Measurements from ENCODE around the gene NUTM2E.
A peak's percentile ranks its signal among the peaks of the same experiment; 100 is the strongest.
"Not testable (repeated sequence)": the region's sequence is repeated elsewhere in the genome, so short reads cannot be mapped to it uniquely, and the experiment has no call there.

The NUTM2E gene

GRCh38 chr10:79826496-79827215, at the start of gene NUTM2E:
NUTM2E (plus strand) TSS chr10:79826739; CDS start chr10:79841741, 15,002 bp downstream.
- DNase-seq (ENCODE audit: low spot score): peak; percentile 89

- DNase-seq (ENCODE audit: low spot score): not testable (repeated sequence)
Measured at GRCh38 chr10:79777997-79778396, 48.5 kb upstream of the NUTM2E start.

GRCh38 chr10:79779310-79779938, 47.1 kb upstream of the NUTM2E start:
- DNase-seq (ENCODE audit: low spot score): peak; percentile 76

GRCh38 chr10:79779992-79780391, 46.5 kb upstream of the NUTM2E start:
- DNase-seq (ENCODE audit: low spot score): not testable (repeated sequence)

DNA sequence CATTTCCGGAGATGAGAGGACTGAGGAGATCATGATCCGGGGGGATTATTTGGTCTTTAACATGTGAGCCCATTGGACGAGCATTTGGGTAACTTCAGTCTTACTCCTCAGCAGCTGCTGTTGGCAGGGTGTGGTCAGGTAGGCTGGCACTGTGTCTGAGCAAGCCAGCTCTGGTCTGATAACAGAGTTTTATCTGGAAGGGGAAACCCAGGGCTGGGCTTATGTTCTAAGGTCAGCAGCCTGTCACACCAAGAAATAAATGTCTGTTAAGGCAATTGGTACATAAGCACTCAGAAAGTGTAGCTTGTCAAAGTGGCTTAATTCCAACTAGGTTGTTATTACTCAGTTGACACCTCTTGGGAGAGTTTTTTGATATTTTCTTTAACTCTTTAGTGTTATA, 45.0 kb upstream of the NUTM2E start:
- not testable (repeated sequence) for DNase-seq (ENCODE audit: low spot score)

- not testable (repeated sequence) for DNase-seq (ENCODE audit: low spot score)
Measured at GRCh38 chr10:79787455-79787952, 39.0 kb upstream of the NUTM2E start.

DNA sequence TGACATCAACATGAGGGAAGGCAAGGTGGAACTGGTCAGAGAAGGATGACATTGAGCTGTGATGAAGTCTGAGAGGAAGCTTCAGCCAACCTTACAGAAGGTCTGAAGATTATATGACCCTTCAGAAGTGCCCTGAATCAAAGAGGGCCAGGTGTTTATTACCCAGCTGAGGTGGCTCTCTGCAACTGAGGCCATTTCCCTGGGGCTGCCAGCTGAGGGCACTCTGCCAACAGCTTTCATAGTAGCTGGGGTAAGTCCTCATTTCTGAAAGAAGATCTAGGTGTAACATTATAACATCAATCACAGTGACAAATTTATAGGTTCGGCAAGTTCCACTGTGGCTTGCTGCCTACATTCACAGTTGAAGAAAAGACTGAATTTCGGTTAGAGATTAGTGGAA, 37.2 kb upstream of the NUTM2E start:
- DNase-seq (ENCODE audit: low spot score): not testable (repeated sequence)

- DNase-seq (ENCODE audit: low spot score): not testable (repeated sequence)
Measured at GRCh38 chr10:79791906-79792517, 34.5 kb upstream of the NUTM2E start.

- not testable (repeated sequence) for DNase-seq (ENCODE audit: low spot score)
Measured at GRCh38 chr10:79799337-79799736, 27.2 kb upstream of the NUTM2E start.

- not testable (repeated sequence) for DNase-seq (ENCODE audit: low spot score)
Measured at GRCh38 chr10:79805857-79806256, 20.7 kb upstream of the NUTM2E start.

GRCh38 chr10:79811895-79812294, 14.6 kb upstream of the NUTM2E start:
- not testable (repeated sequence) for DNase-seq (ENCODE audit: low spot score)

GRCh38 chr10:79816290-79816689, 10.2 kb upstream of the NUTM2E start:
- not testable (repeated sequence) for DNase-seq (ENCODE audit: low spot score)

GRCh38 chr10:79823387-79823786, 3.2 kb upstream of the NUTM2E start:
- peak; percentile 42 for DNase-seq (ENCODE audit: low spot score)

DNA sequence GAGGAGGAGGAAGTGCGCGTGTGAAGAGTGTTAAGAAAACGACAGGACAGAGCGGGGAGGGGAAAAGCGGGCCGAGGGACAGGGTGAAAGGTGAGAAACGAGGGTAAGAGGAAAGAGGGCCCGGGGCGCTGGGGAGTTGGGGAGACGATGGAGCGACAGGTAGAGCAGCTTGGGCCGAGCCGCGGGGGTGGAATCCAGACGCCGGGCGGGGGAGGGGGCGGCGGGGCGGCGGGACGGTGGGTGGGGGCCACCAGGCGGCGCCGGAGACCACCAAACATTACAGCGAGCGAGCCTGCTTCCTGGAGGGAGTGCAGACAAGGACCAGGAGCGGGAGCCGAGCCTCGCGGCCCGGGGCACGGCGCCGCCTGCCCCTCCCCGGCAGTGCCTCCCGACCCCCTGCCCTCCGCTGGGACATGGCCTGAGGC, 940 bp upstream of the NUTM2E start:
- DNase-seq (ENCODE audit: low spot score): peak; percentile 7

DNA sequence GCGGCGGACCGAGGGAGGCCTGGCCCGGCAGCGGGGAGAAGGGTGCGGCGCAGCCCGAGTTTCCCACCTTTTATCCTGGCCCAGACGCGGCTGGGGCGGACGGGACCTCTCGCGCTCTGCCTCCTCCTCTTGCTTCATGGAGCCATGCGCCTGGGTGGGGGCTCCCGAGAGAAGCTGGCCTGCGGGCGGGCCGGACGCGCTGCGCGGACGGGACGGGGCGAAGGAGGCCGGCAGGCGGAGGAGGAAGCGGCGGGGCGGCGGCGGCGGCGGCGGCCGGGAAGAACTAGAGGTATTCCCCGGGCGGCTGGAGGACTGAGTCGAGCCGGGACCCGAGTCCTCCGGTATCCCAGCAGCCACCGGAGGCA, 426 bp upstream of the NUTM2E start:
- DNase-seq (ENCODE audit: low spot score): not testable (repeated sequence)

DNA sequence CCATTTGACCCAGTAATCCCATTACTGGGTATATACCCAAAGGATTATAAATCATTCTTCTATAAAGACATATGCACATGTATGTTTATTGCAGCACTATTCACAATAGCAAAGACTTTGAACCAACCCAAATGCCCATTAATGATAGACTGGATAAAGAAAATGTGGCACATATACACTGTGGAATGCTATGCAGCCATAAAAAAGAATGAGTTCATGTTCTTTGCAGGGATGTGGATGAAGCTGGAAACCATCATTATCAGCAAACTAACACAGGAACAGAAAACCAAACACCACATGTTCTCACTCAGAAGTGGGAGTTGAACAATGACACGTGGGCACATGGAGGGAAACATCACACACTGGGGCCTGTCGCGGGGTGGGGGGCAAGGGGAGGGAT, 7.3 kb downstream of the NUTM2E start:
- not testable (repeated sequence) for DNase-seq (ENCODE audit: low spot score)

DNA sequence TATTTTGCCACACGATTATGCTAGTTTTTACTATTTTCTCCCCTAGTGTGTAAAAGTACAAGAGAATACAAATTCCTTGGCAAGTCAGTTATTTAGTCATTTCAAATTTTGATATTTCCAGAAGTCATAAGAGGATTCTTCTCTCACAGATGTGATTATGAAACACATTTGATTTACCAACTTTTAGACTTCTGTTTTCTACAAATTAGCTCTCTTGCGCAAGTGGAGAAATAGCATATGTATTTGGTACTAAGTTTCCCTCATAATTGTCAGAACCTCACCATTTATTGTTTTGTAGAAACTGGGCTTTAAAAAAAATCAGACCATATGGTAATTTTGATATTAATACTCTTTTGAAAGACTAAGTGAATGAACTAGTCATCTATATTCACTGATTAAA, 9.4 kb downstream of the NUTM2E start:
- not testable (repeated sequence) for DNase-seq (ENCODE audit: low spot score)

- not testable (repeated sequence) for DNase-seq (ENCODE audit: low spot score)
Measured at GRCh38 chr10:79836891-79837290, 10.4 kb downstream of the NUTM2E start.

- DNase-seq (ENCODE audit: low spot score): not testable (repeated sequence)
Measured at GRCh38 chr10:79838441-79838840, 11.9 kb downstream of the NUTM2E start.

GRCh38 chr10:79853191-79853854, 26.8 kb downstream of the NUTM2E start:
- not testable (repeated sequence) for DNase-seq (ENCODE audit: low spot score)

- DNase-seq (ENCODE audit: low spot score): not testable (repeated sequence)
Measured at GRCh38 chr10:79862269-79862668, 35.7 kb downstream of the NUTM2E start.

- not testable (repeated sequence) for DNase-seq (ENCODE audit: low spot score)
Measured at GRCh38 chr10:79862803-79863202, 36.3 kb downstream of the NUTM2E start.
